CD8-positive, alpha-beta memory T cell (primary cell): Measurements from ENCODE around the gene FCGR1A. TPM values are rescaled to one million over a fixed set of nuclear protein-coding genes. Genes with fewer than 3 reads are reported as not detected.
"Not testable (repeated sequence)": the region's sequence is repeated elsewhere in the genome, so short reads cannot be mapped to it uniquely, and the experiment has no call there.

ENCODE experiments used
- CTCF ChIA-PET: fragments of 350-600 bp; sonication (Branson Sonifier 250); formaldehyde crosslinking; loops from one replicate; lab custom pipeline; 2021; ENCODE audit warnings: antibody characterized with exemption; lab: Charles Lee
- POLR2A ChIA-PET: fragments of 350-600 bp; sonication (Branson Sonifier 250); formaldehyde crosslinking; loops from one replicate; lab custom pipeline; 2021; ENCODE audit warnings: antibody characterized with exemption; lab: Charles Lee
- DNase-seq, 5 donors: peaks; one replicate each; pipeline versions ENCODE4 v3.0.0 to v3.0.0-alpha.2; 2020 to 2022; ENCODE audit warnings: mixed read lengths in 1 of 5
- H3K27ac ChIP-seq: one replicate; pipeline ENCODE4 v1.7.0; 2013; ENCODE audit warnings: low read depth, mild to moderate bottlenecking, low read length, moderate library complexity
- H3K27me3 ChIP-seq: 2 replicates; pipeline ENCODE4 v1.7.0; 2013; ENCODE audit warnings: low read length, mild to moderate bottlenecking; ENCODE audit not compliant: insufficient read depth, poor library complexity, severe bottlenecking
- H3K36me3 ChIP-seq: 2 replicates; pipeline ENCODE4 v1.7.0; 2013; ENCODE audit warnings: mild to moderate bottlenecking, low read length, moderate library complexity; ENCODE audit not compliant: insufficient read depth
- H3K4me1 ChIP-seq: 2 replicates; pipeline ENCODE4 v1.7.0; 2013; ENCODE audit warnings: mild to moderate bottlenecking, low read length, moderate library complexity; ENCODE audit not compliant: insufficient read depth
- H3K4me3 ChIP-seq: 2 replicates; pipeline ENCODE4 v1.7.0; 2013; ENCODE audit warnings: mild to moderate bottlenecking, low read length
- H3K9me3 ChIP-seq: 2 replicates; pipeline ENCODE4 v1.7.0; 2013; ENCODE audit warnings: mild to moderate bottlenecking, low read length
- H3K27ac Mint-ChIP-seq, 8 donors: one replicate each; pipeline ENCODE4 v1.8.0; 2020 to 2021; ENCODE audit warnings: mixed read lengths in 8 of 8, mild to moderate bottlenecking in 6 of 8, inconsistent platforms in 3 of 8, moderate library complexity in 3 of 8
- H3K27me3 Mint-ChIP-seq, 2 donors: one replicate each; pipeline ENCODE4 v1.8.0; 2020 to 2021; ENCODE audit warnings: mixed read lengths in 2 of 2, mild to moderate bottlenecking in 1 of 2, moderate library complexity in 1 of 2
- H3K36me3 Mint-ChIP-seq, 3 donors: one replicate each; pipeline ENCODE4 v1.8.0; 2020 to 2021; ENCODE audit warnings: mixed read lengths in 3 of 3, inconsistent platforms in 1 of 3, mild to moderate bottlenecking in 1 of 3
- H3K4me1 Mint-ChIP-seq, 3 donors: one replicate each; pipeline ENCODE4 v1.8.0; 2020 to 2021; ENCODE audit warnings: mixed read lengths in 3 of 3, inconsistent platforms in 1 of 3, mild to moderate bottlenecking in 1 of 3
- H3K4me3 Mint-ChIP-seq, 7 donors: one replicate each; pipeline ENCODE4 v1.8.0; 2020 to 2021; ENCODE audit warnings: mixed read lengths in 7 of 7, mild to moderate bottlenecking in 6 of 7, moderate library complexity in 4 of 7, inconsistent platforms in 2 of 7
- H3K9me3 Mint-ChIP-seq, 5 donors: one replicate each; pipeline ENCODE4 v1.8.0; 2020 to 2022; ENCODE audit warnings: mixed read lengths in 5 of 5, mild to moderate bottlenecking in 3 of 5, moderate library complexity in 2 of 5, inconsistent platforms in 1 of 5
- polyA plus RNA-seq: library from polyadenylated mRNA; unstranded; fragments of 300-500 nt; fragmentation: Illumina TruSeq; gene quantifications from one replicate; pipeline ENCODE4 v1.2.3, GENCODE V29; 2021
- total RNA-seq, 2 experiments: library from RNA; stranded (reverse); gene quantifications; one replicate each; pipeline ENCODE4 v1.2.3, GENCODE V29; 2021

Gene FCGR1A
- total and polyA plus RNA-seq, 3 experiments from 2014 or later: not detected

GRCh38 chr1:149770661-149771060 is 11.8 kb upstream of the FCGR1A start:
- H3K9me3 ChIP-seq, H3K27me3 Mint-ChIP-seq, H3K27me3 ChIP-seq, H3K4me1 Mint-ChIP-seq, CTCF ChIA-PET, H3K36me3 ChIP-seq, H3K27ac ChIP-seq, H3K36me3 Mint-ChIP-seq, H3K4me3 ChIP-seq, POLR2A ChIA-PET, H3K9me3 Mint-ChIP-seq, H3K4me3 Mint-ChIP-seq, DNase-seq, H3K27ac Mint-ChIP-seq, H3K4me1 ChIP-seq: not testable (repeated sequence)

GRCh38 chr1:149771653-149772425 is 10.7 kb upstream of the FCGR1A start:
- H3K4me3 Mint-ChIP-seq, CTCF ChIA-PET, H3K4me3 ChIP-seq, H3K27me3 Mint-ChIP-seq, DNase-seq, H3K27ac Mint-ChIP-seq, H3K9me3 ChIP-seq, POLR2A ChIA-PET, H3K27me3 ChIP-seq, H3K4me1 ChIP-seq, H3K36me3 Mint-ChIP-seq, H3K9me3 Mint-ChIP-seq, H3K36me3 ChIP-seq, H3K4me1 Mint-ChIP-seq, H3K27ac ChIP-seq: not testable (repeated sequence)

GRCh38 chr1:149775510-149776147 is 6.9 kb upstream of the FCGR1A start:
- H3K9me3 Mint-ChIP-seq, H3K27me3 Mint-ChIP-seq, H3K36me3 Mint-ChIP-seq, H3K4me1 ChIP-seq, H3K36me3 ChIP-seq, H3K9me3 ChIP-seq, H3K4me3 ChIP-seq, H3K27me3 ChIP-seq, POLR2A ChIA-PET, CTCF ChIA-PET, H3K27ac Mint-ChIP-seq, H3K27ac ChIP-seq, H3K4me3 Mint-ChIP-seq, DNase-seq, H3K4me1 Mint-ChIP-seq: not testable (repeated sequence)

GRCh38 chr1:149777084-149777483 is 5.4 kb upstream of the FCGR1A start:
- H3K27me3 ChIP-seq, H3K4me3 ChIP-seq, CTCF ChIA-PET, DNase-seq, H3K4me3 Mint-ChIP-seq, H3K36me3 Mint-ChIP-seq, H3K36me3 ChIP-seq, H3K9me3 Mint-ChIP-seq, H3K4me1 ChIP-seq, H3K27ac Mint-ChIP-seq, POLR2A ChIA-PET, H3K9me3 ChIP-seq, H3K4me1 Mint-ChIP-seq, H3K27ac ChIP-seq, H3K27me3 Mint-ChIP-seq: not testable (repeated sequence)

- H3K4me3 ChIP-seq, H3K4me3 Mint-ChIP-seq, DNase-seq, CTCF ChIA-PET, POLR2A ChIA-PET, H3K9me3 ChIP-seq, H3K4me1 ChIP-seq, H3K27me3 Mint-ChIP-seq, H3K4me1 Mint-ChIP-seq, H3K27me3 ChIP-seq, H3K36me3 Mint-ChIP-seq, H3K9me3 Mint-ChIP-seq, H3K27ac ChIP-seq, H3K36me3 ChIP-seq, H3K27ac Mint-ChIP-seq: not testable (repeated sequence)
Measured at GRCh38 chr1:149778313-149778712, 4.2 kb upstream of the FCGR1A start.

GRCh38 chr1:149781413-149781984 is 995 bp upstream of the FCGR1A start:
- H3K27me3 Mint-ChIP-seq, H3K4me1 ChIP-seq, H3K9me3 ChIP-seq, DNase-seq, H3K9me3 Mint-ChIP-seq, H3K27me3 ChIP-seq, H3K4me3 Mint-ChIP-seq, H3K36me3 ChIP-seq, CTCF ChIA-PET, H3K36me3 Mint-ChIP-seq, POLR2A ChIA-PET, H3K4me3 ChIP-seq, H3K27ac ChIP-seq, H3K4me1 Mint-ChIP-seq: not testable (repeated sequence)
- H3K27ac Mint-ChIP-seq: peak overlapping the region in 2 of 8 donors; percentile 58 to 72

- H3K9me3 Mint-ChIP-seq, H3K4me3 Mint-ChIP-seq, H3K36me3 ChIP-seq, H3K4me3 ChIP-seq, DNase-seq, H3K36me3 Mint-ChIP-seq, H3K4me1 Mint-ChIP-seq, H3K27me3 ChIP-seq, POLR2A ChIA-PET, H3K27me3 Mint-ChIP-seq, H3K4me1 ChIP-seq, CTCF ChIA-PET, H3K9me3 ChIP-seq, H3K27ac ChIP-seq, H3K27ac Mint-ChIP-seq: not testable (repeated sequence)
Measured at GRCh38 chr1:149783289-149783688, 795 bp downstream of the FCGR1A start.

GRCh38 chr1:149783868-149784267 is 1.4 kb downstream of the FCGR1A start:
- H3K27me3 Mint-ChIP-seq, H3K27ac ChIP-seq, H3K27ac Mint-ChIP-seq, H3K4me3 ChIP-seq, H3K9me3 ChIP-seq, H3K36me3 ChIP-seq, H3K4me1 ChIP-seq, H3K36me3 Mint-ChIP-seq, CTCF ChIA-PET, H3K9me3 Mint-ChIP-seq, H3K27me3 ChIP-seq, H3K4me1 Mint-ChIP-seq, H3K4me3 Mint-ChIP-seq, DNase-seq, POLR2A ChIA-PET: not testable (repeated sequence)
